Right lobe of liver (tissue), 4 donors: ENCODE results near the gene SPNS3.

Source experiments
- POLR2A ChIP-seq: fragments of 450-650 bp; IDR thresholded peaks from one replicate; pipeline ENCODE4 v1.6.1; 2017; ENCODE audit warnings: antibody characterized with exemption, mild to moderate bottlenecking
- TF ChIP-seq, protein P1 (sequence below), 4 donors: fragments of 200-600 bp in 3 of 4; fragments of 450-650 bp in 1 of 4; IDR thresholded peaks; one replicate each; pipeline versions ENCODE4 v1.5.1 to v1.8.0; 2016 to 2022; ENCODE audit warnings: antibody characterized with exemption in 4 of 4, mild to moderate bottlenecking in 2 of 4
- donor health status: DM: no; HTN: no; CAD: no.
- donor health status: DM: no; HTN: no; CAD: no.
- donor health status: DM: no; HTN: yes; CAD: no.

DNA sequence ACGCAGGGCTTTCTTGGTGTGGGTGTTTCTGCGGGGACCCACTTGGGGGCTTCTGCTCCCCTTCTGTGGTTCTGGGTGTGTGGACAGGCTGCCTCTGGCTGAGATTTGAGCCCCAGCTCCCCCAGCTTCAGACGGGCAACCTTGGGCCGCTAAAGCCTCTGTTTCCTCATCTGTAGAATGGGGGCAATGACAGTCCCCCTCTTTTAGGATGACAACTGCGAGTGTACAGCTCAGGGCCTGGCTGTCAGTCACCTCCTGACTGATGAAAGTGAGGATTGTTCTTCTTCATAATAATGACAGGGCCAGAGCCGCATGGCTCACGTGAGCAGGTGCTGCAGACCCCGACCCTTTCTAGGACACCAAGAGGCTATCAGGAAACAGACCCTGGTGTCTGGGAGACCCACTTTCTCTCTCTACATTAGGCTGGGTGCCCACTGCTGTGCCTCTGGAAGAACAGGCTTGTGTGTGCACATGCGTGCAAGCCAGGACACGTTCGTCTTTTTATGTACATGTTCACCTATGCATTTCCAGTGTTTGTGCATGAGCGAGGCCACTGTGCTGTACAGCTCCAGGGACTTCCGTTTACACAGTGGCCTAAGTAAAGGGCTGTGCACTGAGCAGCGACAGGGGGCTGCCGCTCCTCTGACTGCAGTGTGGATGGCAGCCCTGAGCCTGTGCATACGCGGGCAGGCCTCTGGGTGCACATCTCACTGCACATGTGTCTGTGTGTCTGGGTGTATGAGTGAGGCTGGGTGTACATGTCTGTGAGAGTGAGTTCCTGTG lies 4.6 kb downstream of the SPNS3 start:
- TF ChIP-seq, protein P1, sequence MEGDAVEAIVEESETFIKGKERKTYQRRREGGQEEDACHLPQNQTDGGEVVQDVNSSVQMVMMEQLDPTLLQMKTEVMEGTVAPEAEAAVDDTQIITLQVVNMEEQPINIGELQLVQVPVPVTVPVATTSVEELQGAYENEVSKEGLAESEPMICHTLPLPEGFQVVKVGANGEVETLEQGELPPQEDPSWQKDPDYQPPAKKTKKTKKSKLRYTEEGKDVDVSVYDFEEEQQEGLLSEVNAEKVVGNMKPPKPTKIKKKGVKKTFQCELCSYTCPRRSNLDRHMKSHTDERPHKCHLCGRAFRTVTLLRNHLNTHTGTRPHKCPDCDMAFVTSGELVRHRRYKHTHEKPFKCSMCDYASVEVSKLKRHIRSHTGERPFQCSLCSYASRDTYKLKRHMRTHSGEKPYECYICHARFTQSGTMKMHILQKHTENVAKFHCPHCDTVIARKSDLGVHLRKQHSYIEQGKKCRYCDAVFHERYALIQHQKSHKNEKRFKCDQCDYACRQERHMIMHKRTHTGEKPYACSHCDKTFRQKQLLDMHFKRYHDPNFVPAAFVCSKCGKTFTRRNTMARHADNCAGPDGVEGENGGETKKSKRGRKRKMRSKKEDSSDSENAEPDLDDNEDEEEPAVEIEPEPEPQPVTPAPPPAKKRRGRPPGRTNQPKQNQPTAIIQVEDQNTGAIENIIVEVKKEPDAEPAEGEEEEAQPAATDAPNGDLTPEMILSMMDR (IDR thresholded peaks at IDR 0.05): no peak
- no peak for TF ChIP-seq POLR2A
